ENCODE results near the gene GDF15. TPM values are rescaled to one million over a fixed set of nuclear protein-coding genes. Genes with fewer than 3 reads are reported as not detected.
"Not testable (repeated sequence)": the region's sequence is repeated elsewhere in the genome, so short reads cannot be mapped to it uniquely, and the experiment has no call there.

GDF15 gene, protein sequence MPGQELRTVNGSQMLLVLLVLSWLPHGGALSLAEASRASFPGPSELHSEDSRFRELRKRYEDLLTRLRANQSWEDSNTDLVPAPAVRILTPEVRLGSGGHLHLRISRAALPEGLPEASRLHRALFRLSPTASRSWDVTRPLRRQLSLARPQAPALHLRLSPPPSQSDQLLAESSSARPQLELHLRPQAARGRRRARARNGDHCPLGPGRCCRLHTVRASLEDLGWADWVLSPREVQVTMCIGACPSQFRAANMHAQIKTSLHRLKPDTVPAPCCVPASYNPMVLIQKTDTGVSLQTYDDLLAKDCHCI
- 23.3 TPM for polyA plus RNA-seq (2013, experiment 1 of 2; ENCODE audit: insufficient read length)
- polyA plus RNA-seq (2013, experiment 2 of 2; ENCODE audit: insufficient read length): 24.1 TPM

GRCh38 chr19:18385675-18386542 is at the start of gene GDF15:
TSS of gene GDF15 (plus strand) at chr19:18386158. CDS start at chr19:18386190, 32 bp downstream.
- DNase-seq: peak; percentile 71

- no peak for DNase-seq
Measured at GRCh38 chr19:18338541-18338940, 47.4 kb upstream of the GDF15 start.

DNA sequence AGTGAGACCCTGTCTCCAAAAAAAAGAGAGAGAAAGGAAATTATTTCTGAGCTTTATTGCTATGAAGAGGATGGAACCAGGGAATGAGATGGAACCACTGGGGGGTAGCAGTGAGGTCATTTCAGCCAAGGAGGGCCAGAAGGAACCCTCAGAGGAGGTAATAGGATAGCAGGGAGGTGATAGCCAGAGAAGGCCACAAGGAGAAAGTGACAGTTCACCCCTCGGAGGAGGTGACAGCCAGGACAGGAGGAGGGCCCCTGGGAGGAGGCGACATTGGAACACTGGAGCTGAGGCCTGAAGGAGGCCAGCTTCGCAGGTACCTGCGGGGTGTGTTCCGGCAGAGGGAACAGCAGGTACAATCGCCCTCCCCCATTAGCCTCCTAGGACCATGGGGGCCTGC is 46.2 kb upstream of the GDF15 start:
- peak; percentile 30 for DNase-seq

DNA sequence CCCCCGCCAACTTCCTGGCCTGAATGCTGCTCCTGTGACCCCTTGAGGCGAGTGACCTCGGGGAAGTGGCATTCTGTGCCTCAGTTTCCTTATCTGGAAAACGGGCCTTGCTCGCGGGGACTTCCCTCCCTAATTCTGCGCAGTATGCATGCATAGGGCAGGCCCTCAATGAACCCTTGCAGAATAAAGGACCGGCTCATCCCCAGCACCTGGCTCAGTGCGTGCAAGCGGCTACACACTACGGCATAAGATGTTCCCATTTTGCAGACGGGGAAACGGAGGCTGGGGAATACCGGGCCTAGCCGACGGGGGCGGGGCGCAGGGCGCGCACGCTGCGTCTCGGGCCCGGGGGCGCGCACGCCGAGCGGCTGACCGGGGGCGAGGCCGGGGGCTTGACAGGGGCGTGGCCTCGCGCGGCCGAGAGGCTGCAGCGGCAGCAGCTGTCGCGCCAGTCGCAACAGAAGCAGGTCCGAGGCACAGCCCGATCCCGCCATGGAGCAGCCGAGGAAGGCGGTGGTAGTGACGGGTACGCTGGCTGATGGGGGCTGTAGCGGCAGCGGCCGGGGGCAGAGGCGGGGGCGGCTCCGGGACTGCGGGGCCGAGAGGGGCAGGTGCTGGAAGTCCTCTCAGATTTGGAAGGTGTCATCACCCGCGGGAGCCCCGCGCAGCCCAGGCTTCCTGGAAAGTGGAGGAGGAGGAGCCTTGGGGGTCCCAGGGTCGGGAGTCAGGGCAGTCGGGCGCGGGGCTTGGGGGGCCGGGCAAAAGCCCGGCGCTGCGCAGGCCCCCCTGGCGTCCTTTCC is 45.6 kb upstream of the GDF15 start, which contains the start of gene PGPEP1:
PGPEP1 (plus strand) TSS at position 409 of the 800 bp plus-strand sequence; CDS start at position 493, 84 bp downstream.
- peak; percentile 54 for DNase-seq

GRCh38 chr19:18340990-18341868 is 44.7 kb upstream of the GDF15 start:
- DNase-seq: peak; percentile 56

DNA sequence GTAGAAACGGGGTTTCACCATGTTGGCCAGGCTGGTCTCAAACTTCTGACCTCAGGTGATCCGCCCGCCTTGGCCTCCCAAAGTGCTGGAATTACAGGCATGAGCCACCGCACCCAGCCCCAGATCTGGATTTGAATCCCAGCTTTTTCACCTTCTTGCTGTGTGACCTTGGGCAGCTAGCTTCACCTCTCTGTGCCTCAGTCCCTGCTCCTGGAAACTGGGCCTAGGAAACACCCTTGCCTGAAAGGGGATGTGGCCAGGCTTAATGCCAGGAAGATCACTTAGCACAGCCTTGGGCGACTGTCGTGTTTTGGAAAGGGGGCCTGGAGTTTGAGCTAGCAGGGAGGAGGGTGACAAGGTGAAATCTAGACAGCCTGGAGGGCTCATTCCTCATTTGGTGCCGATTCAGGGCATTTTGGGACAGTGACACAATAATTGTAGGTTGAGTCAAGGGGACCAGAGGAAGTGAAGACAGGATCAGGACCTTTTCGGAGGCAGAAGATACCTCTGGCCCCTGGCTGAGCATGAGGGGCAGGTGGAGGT is 43.8 kb upstream of the GDF15 start:
- DNase-seq: no peak

DNA sequence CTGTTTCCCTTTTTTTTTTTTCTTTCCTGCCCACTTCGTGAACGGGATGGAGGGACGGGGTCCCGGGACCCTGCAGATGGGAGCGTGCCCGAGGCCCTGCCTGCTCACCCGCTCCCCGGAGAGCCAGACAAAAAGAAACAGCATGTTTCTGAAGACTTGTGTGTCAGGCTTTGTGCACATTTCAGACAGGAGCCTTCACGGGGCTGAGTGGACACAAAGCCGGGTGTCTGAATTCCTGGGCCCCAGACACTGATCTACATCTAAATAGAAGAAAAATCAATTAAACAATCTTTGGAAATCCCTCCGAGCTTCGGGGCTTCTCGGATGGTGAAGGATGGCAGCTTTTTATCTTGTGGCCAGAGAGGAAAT is 41.4 kb upstream of the GDF15 start:
- no peak for DNase-seq

- DNase-seq: no peak
Measured at GRCh38 chr19:18345296-18345695, 40.7 kb upstream of the GDF15 start.

- no peak for DNase-seq
Measured at GRCh38 chr19:18346091-18346490, 39.9 kb upstream of the GDF15 start.

- DNase-seq: no peak
Measured at GRCh38 chr19:18348171-18348570, 37.8 kb upstream of the GDF15 start.

- not testable (repeated sequence) for DNase-seq
Measured at GRCh38 chr19:18348818-18349339, 37.1 kb upstream of the GDF15 start.

GRCh38 chr19:18349524-18350128 is 36.3 kb upstream of the GDF15 start:
- DNase-seq: peak; percentile 59

GRCh38 chr19:18350490-18350889 is 35.5 kb upstream of the GDF15 start:
- no peak for DNase-seq

DNA sequence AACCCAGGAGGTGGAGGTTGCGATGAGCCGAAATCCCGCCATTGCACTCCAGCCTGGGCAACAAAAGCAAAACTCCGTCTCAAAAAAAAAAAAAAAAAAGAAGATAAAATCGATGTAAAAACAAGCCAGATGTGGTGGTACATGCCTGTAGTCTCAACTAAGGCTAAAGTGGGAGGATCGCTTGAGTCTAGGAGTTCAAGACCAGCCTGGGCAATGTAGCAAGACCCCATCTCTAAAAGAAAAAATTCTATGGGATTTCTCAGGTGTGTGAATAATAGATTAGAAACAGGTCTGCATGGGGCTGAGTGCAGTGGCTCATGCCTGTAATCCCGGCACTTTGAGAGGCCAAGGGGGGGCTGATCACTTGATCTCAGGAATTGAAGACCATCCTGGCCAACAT is 34.4 kb upstream of the GDF15 start:
- DNase-seq: no peak

- no peak for DNase-seq
Measured at GRCh38 chr19:18353378-18354005, 32.5 kb upstream of the GDF15 start.

- not testable (repeated sequence) for DNase-seq
Measured at GRCh38 chr19:18354743-18355142, 31.2 kb upstream of the GDF15 start.

- DNase-seq: no peak
Measured at GRCh38 chr19:18357041-18357440, 28.9 kb upstream of the GDF15 start.

- no peak for DNase-seq
Measured at GRCh38 chr19:18361646-18362045, 24.3 kb upstream of the GDF15 start.

GRCh38 chr19:18362934-18363542 is 22.9 kb upstream of the GDF15 start:
- no peak for DNase-seq

- DNase-seq: no peak
Measured at GRCh38 chr19:18363787-18364186, 22.2 kb upstream of the GDF15 start.

Data from fibroblast of skin of scalp (primary cell).